GM23338 (cell line): Measurements from ENCODE around the gene ERP29. TPM values are rescaled to one million over a fixed set of nuclear protein-coding genes. Genes with fewer than 3 reads are reported as not detected.

Source experiments
- ATAC-seq: fragments of 200-7000 bp; cut with Tn5 transposase; 3 replicates; pipeline ENCODE4 v1.9.1; 2020
- DNase-seq: peaks from one replicate; pipeline ENCODE4 v3.0.0-alpha.2; 2015; ENCODE audit warnings: low spot score
- H2AFZ ChIP-seq: fragments of 200-600 bp; sonication (generic); 2 replicates; pipeline ENCODE4 v1.8.0; 2016; ENCODE audit warnings: antibody characterized with exemption, mild to moderate bottlenecking, moderate library complexity
- H3F3A ChIP-seq: fragments of 200-600 bp; sonication (generic); replicated peaks from 2 replicates; pipeline ENCODE4 v1.8.0; 2017; ENCODE audit warnings: antibody characterized with exemption, mixed run types, low read depth
- H3K27ac ChIP-seq: fragments of 200-600 bp; sonication (generic); 2 replicates; pipeline ENCODE4 v1.6.1; 2016; ENCODE audit warnings: low read depth
- H3K27me3 ChIP-seq: fragments of 200-600 bp; sonication (generic); 2 replicates; pipeline ENCODE4 v1.8.0; 2016; ENCODE audit warnings: mild to moderate bottlenecking, mixed run types, moderate library complexity; ENCODE audit not compliant: insufficient read depth
- H3K36me3 ChIP-seq: fragments of 200-600 bp; sonication (generic); 2 replicates; pipeline ENCODE4 v1.8.0; 2016; ENCODE audit warnings: mild to moderate bottlenecking; ENCODE audit not compliant: insufficient read depth
- H3K4me1 ChIP-seq: fragments of 200-600 bp; sonication (generic); 2 replicates; pipeline ENCODE4 v1.8.0; 2016; ENCODE audit warnings: mild to moderate bottlenecking, moderate library complexity; ENCODE audit not compliant: insufficient read depth
- H3K4me2 ChIP-seq: fragments of 200-600 bp; sonication (generic); 2 replicates; pipeline ENCODE4 v1.7.1; 2017; ENCODE audit warnings: mixed run types
- H3K4me3 ChIP-seq: fragments of 200-600 bp; sonication (generic); 2 replicates; pipeline ENCODE4 v1.6.1; 2016; ENCODE audit warnings: mixed run types
- H3K79me2 ChIP-seq: fragments of 200-600 bp; sonication (generic); replicated peaks from 2 replicates; pipeline ENCODE4 v1.8.0; 2017; ENCODE audit warnings: mild to moderate bottlenecking; ENCODE audit not compliant: insufficient read depth
- H3K9me2 ChIP-seq: fragments of 200-600 bp; sonication (generic); 2 replicates; pipeline ENCODE4 v1.8.0; 2017; ENCODE audit not compliant: insufficient read depth
- H4K20me1 ChIP-seq: fragments of 200-600 bp; sonication (generic); replicated peaks from 2 replicates; pipeline ENCODE4 v1.8.0; 2017; ENCODE audit warnings: mild to moderate bottlenecking; ENCODE audit not compliant: insufficient read depth
- H3K27ac Mint-ChIP-seq: 2 replicates; pipeline ENCODE4 v1.8.0; 2020; ENCODE audit warnings: inconsistent platforms, mild to moderate bottlenecking, moderate library complexity, mixed read lengths
- H3K27me3 Mint-ChIP-seq: 3 replicates; pipeline ENCODE4 v1.8.0; 2022; ENCODE audit warnings: low read depth, mild to moderate bottlenecking, moderate library complexity, mixed read lengths, inconsistent platforms; ENCODE audit not compliant: insufficient read depth, poor library complexity
- H3K36me3 Mint-ChIP-seq: 3 replicates; pipeline ENCODE4 v1.8.0; 2021; ENCODE audit warnings: low read depth, mild to moderate bottlenecking, inconsistent platforms, moderate library complexity, mixed read lengths
- H3K4me1 Mint-ChIP-seq: 3 replicates; pipeline ENCODE4 v1.8.0; 2020; ENCODE audit warnings: mild to moderate bottlenecking, inconsistent platforms, mixed read lengths
- H3K4me3 Mint-ChIP-seq: 3 replicates; pipeline ENCODE4 v1.8.0; 2021; ENCODE audit warnings: moderate library complexity, mild to moderate bottlenecking, inconsistent platforms, mixed read lengths
- H3K9me3 Mint-ChIP-seq: 3 replicates; pipeline ENCODE4 v1.8.0; 2020; ENCODE audit warnings: moderate library complexity, mild to moderate bottlenecking, inconsistent platforms, mixed read lengths
- CREB1 ChIP-seq: fragments of 250-450 bp; sonication (Bioruptor Pico); IDR thresholded peaks from 2 replicates; pipeline ENCODE4 v1.5.0; 2020; ENCODE audit warnings: low read depth, mild to moderate bottlenecking, moderate library complexity
- ETS1 ChIP-seq: IDR thresholded peaks from 2 replicates; pipeline ENCODE4 v1.6.1; 2016; ENCODE audit warnings: antibody characterized with exemption
- EZH2 ChIP-seq: fragments of 200-600 bp; sonication (generic); IDR thresholded peaks from one replicate; pipeline ENCODE4 v1.8.0; 2017; ENCODE audit warnings: antibody characterized with exemption, mild to moderate bottlenecking, low read depth; ENCODE audit not compliant: unreplicated experiment
- EZH2phosphoT487 ChIP-seq: fragments of 200-600 bp; sonication (generic); IDR thresholded peaks from one replicate; pipeline ENCODE4 v1.8.1; 2018; ENCODE audit warnings: antibody characterized with exemption; ENCODE audit not compliant: unreplicated experiment
- POLR2AphosphoS5 ChIP-seq: IDR thresholded peaks from 2 replicates; pipeline ENCODE4 v1.6.1; 2016; ENCODE audit warnings: antibody characterized with exemption, low read depth
- REST ChIP-seq: IDR thresholded peaks from one replicate; pipeline ENCODE4 v1.6.1; 2018; ENCODE audit warnings: antibody characterized with exemption; ENCODE audit not compliant: unreplicated experiment
- STAT1 ChIP-seq: IDR thresholded peaks from one replicate; pipeline ENCODE4 v1.6.1; 2016; ENCODE audit warnings: antibody characterized with exemption; ENCODE audit not compliant: unreplicated experiment
- ZNF114 ChIP-seq: fragments of 250-450 bp; sonication (Bioruptor Pico); IDR thresholded peaks from 2 replicates; pipeline ENCODE4 v1.5.0; 2020; ENCODE audit warnings: mild to moderate bottlenecking, moderate library complexity
- ZNF331 ChIP-seq: fragments of 250-450 bp; sonication (Bioruptor Pico); IDR thresholded peaks from 2 replicates; pipeline ENCODE4 v1.5.0; 2020; ENCODE audit warnings: low read depth, mild to moderate bottlenecking, moderate library complexity
- polyA plus RNA-seq: library from polyadenylated mRNA; unstranded; fragments of >200 nt; fragmentation: Nextera tagmentation; extraction: Ambion mirVana; gene quantifications from 2 replicates; pipeline ENCODE4 v1.2.1, GENCODE V29; 2016
- total RNA-seq: library from RNA; depleted of rRNA; stranded (reverse); fragments of >200 nt; shearing (Covaris generic); gene quantifications from 2 replicates; pipeline ENCODE4 v1.2.3, GENCODE V29; 2014
- TF ChIP-seq, protein P1 (sequence below), 2 experiments: fragments of 200-600 bp in 1 of 2; sonication (generic) in 1 of 2; conservative IDR thresholded peaks; 2 replicates each; pipeline versions ENCODE4 v1.5.1 to v1.6.1; 2016 to 2017; ENCODE audit warnings: antibody characterized with exemption in 2 of 2, low read depth in 2 of 2, mild to moderate bottlenecking in 2 of 2, moderate library complexity in 1 of 2

Gene ERP29
- total and polyA plus RNA-seq, 2 experiments from 2014 or later: 90.7 to 166 TPM

GRCh38 chr12:112061137-112061536 is 47.9 kb downstream of the ERP29 start:
- Mint-ChIP-seq H3K4me3 (no peak overlapping the region), H3K4me1 (no peaks in the 10 kb centered on the region), H3K36me3 (peaks cover 73% of the 10 kb centered on the region), H3K27ac (no peak overlapping the region), H3K9me3 (no peaks in the 10 kb centered on the region), H3K27me3 (peaks cover 2% of the 10 kb centered on the region)
- Histone ChIP-seq H3K27ac (no peak overlapping the region), H2AFZ (no peak overlapping the region), H3K4me1 (no peaks in the 10 kb centered on the region), H3K4me2 (no peak overlapping the region), H3K27me3 (no peaks in the 10 kb centered on the region), H3K9me2 (no peaks in the 10 kb centered on the region), H4K20me1 (peaks cover 15% of the 10 kb centered on the region), H3F3A (peaks cover 13% of the 10 kb centered on the region; the same call in 1 of the 2 replicates), H3K36me3 (peaks cover 79% of the 10 kb centered on the region), H3K79me2 (no peaks in the 10 kb centered on the region), H3K4me3 (no peak overlapping the region)
- TF ChIP-seq REST: no peak
- no peak for TF ChIP-seq ETS1
- TF ChIP-seq EZH2: no peak
- TF ChIP-seq, protein P1, sequence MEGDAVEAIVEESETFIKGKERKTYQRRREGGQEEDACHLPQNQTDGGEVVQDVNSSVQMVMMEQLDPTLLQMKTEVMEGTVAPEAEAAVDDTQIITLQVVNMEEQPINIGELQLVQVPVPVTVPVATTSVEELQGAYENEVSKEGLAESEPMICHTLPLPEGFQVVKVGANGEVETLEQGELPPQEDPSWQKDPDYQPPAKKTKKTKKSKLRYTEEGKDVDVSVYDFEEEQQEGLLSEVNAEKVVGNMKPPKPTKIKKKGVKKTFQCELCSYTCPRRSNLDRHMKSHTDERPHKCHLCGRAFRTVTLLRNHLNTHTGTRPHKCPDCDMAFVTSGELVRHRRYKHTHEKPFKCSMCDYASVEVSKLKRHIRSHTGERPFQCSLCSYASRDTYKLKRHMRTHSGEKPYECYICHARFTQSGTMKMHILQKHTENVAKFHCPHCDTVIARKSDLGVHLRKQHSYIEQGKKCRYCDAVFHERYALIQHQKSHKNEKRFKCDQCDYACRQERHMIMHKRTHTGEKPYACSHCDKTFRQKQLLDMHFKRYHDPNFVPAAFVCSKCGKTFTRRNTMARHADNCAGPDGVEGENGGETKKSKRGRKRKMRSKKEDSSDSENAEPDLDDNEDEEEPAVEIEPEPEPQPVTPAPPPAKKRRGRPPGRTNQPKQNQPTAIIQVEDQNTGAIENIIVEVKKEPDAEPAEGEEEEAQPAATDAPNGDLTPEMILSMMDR (conservative IDR thresholded peaks at IDR 0.05; ENCODE audit: low read depth in 2 of 2): no peak
- no peak for TF ChIP-seq ZNF331 (CRISPR knock-in tag)
- DNase-seq: no peak
- ATAC-seq: no peak

- no peaks in the 10 kb centered on the region for H3K4me1 Mint-ChIP-seq
- H3K36me3 ChIP-seq: peaks cover 83% of the 10 kb centered on the region
- TF ChIP-seq CREB1 (CRISPR knock-in tag) (no peak), STAT1 (no peak), ZNF331 (CRISPR knock-in tag) (no peak), REST (no peak), POLR2AphosphoS5 (no peak), EZH2phosphoT487 (no peak), ZNF114 (CRISPR knock-in tag) (no peak), EZH2 (no peak), ETS1 (no peak)
- TF ChIP-seq, protein P1 (conservative IDR thresholded peaks at IDR 0.05; ENCODE audit: low read depth in 2 of 2): no peak
Observed at GRCh38 chr12:112063273-112063672, 50.0 kb downstream of the ERP29 start.

More at GRCh38 chr12:112063273-112063672, 50.0 kb downstream of the ERP29 start:
- peaks cover 18% of the 10 kb centered on the region for H4K20me1 ChIP-seq
- H3K4me2 ChIP-seq: no peak overlapping the region
- no peaks in the 10 kb centered on the region for H3K9me2 ChIP-seq
- Mint-ChIP-seq H3K9me3 (no peaks in the 10 kb centered on the region), H3K36me3 (peaks cover 78% of the 10 kb centered on the region), H3K27me3 (peaks cover 5% of the 10 kb centered on the region), H3K4me3 (no peak overlapping the region), H3K27ac (no peak overlapping the region)
- H3K27me3 ChIP-seq: no peaks in the 10 kb centered on the region
- no peak overlapping the region for H3K27ac ChIP-seq
- no peak for ATAC-seq
- no peak overlapping the region for H3K4me3 ChIP-seq
- H3K79me2 ChIP-seq: no peaks in the 10 kb centered on the region
- H3F3A ChIP-seq: peaks cover 17% of the 10 kb centered on the region
- H3K4me1 ChIP-seq: no peaks in the 10 kb centered on the region
- H2AFZ ChIP-seq: no peak overlapping the region
- no peak for DNase-seq
